Effector memory CD8-positive, alpha-beta T cell (primary cell): ENCODE results near the gene NR2F6.
A peak's percentile ranks its signal among the peaks of the same experiment; 100 is the strongest.

Experiments
- ATAC-seq: fragments of 150-1000 bp; cut with Tn5 transposase; replicated peaks from 2 replicates; pipeline ENCODE4 v1.10.0; 2021; ENCODE audit warnings: mild to moderate bottlenecking, moderate library complexity
- DNase-seq, 3 experiments: peaks; one replicate each; pipeline ENCODE4 v3.0.0; 2021
- H3K27ac Mint-ChIP-seq, 2 donors: one replicate each; pipeline ENCODE4 v1.8.0; 2022; ENCODE audit warnings: mild to moderate bottlenecking in 2 of 2, mixed read lengths in 2 of 2, moderate library complexity in 2 of 2
- H3K27me3 Mint-ChIP-seq, 2 donors: one replicate each; pipeline ENCODE4 v1.8.0; 2022; ENCODE audit warnings: mixed read lengths in 2 of 2
- H3K36me3 Mint-ChIP-seq: one replicate; pipeline ENCODE4 v1.8.0; 2022; ENCODE audit warnings: mild to moderate bottlenecking, moderate library complexity, mixed read lengths; ENCODE audit not compliant: insufficient read depth
- H3K4me1 Mint-ChIP-seq, 2 donors: one replicate each; pipeline ENCODE4 v1.8.0; 2022; ENCODE audit warnings: low read depth in 2 of 2, mixed read lengths in 2 of 2
- H3K4me3 Mint-ChIP-seq, 2 donors: one replicate each; pipeline ENCODE4 v1.8.0; 2022; ENCODE audit warnings: mild to moderate bottlenecking in 2 of 2, mixed read lengths in 2 of 2, moderate library complexity in 2 of 2
- H3K9me3 Mint-ChIP-seq, 2 donors: one replicate each; pipeline ENCODE4 v1.8.0; 2022; ENCODE audit warnings: mixed read lengths in 2 of 2
- total RNA-seq, 9 experiments: gene quantifications; one replicate each; lab custom pipeline; 2026; lab: John Stamatoyannopoulos, UW

Gene NR2F6
- total RNA-seq, result 0 to 10.1 (median 3.6) reads per million in 9 experiments

- peaks cover 0 to 8% of the 10 kb centered on the region in 2 donors for H3K27me3 Mint-ChIP-seq
- peak within 1 kb of the TSS; percentile 90 to 91 for H3K4me3 Mint-ChIP-seq
- no peaks in the 10 kb centered on the region for H3K9me3 Mint-ChIP-seq
- H3K27ac Mint-ChIP-seq, result peak within 1 kb of the TSS; percentile 65 to 81
- DNase-seq (no peak), ATAC-seq (no peak)
- H3K36me3 Mint-ChIP-seq, result peaks cover 11% of the 10 kb centered on the region
- H3K4me1 Mint-ChIP-seq, result peaks cover 12 to 13% of the 10 kb centered on the region in 2 donors
Measured at GRCh38 chr19:17245535-17245984, at the start of gene NR2F6. TSS of gene NR2F6 (minus strand) at chr19:17245919. CDS start at chr19:17245220, 699 bp downstream.

- no peak overlapping the region for H3K4me3 Mint-ChIP-seq
- H3K4me1 Mint-ChIP-seq, result peaks cover 5 to 6% of the 10 kb centered on the region in 2 donors
- no peaks in the 10 kb centered on the region for H3K36me3 Mint-ChIP-seq
- peak; percentile 36 to 44 (median 41) for DNase-seq
- no peaks in the 10 kb centered on the region for H3K27me3 Mint-ChIP-seq
- ATAC-seq, result no peak
- no peaks in the 10 kb centered on the region for H3K9me3 Mint-ChIP-seq
- no peak overlapping the region for H3K27ac Mint-ChIP-seq
Measured at GRCh38 chr19:17294051-17294891, 48.6 kb upstream of the NR2F6 start.

- Mint-ChIP-seq H3K4me3 (no peak overlapping the region), H3K4me1 (peaks cover 5 to 6% of the 10 kb centered on the region in 2 donors), H3K36me3 (no peaks in the 10 kb centered on the region), H3K27ac (no peak overlapping the region), H3K9me3 (no peaks in the 10 kb centered on the region), H3K27me3 (no peaks in the 10 kb centered on the region)
- DNase-seq (no peak), ATAC-seq (no peak)
Measured at GRCh38 chr19:17293605-17294004, 47.9 kb upstream of the NR2F6 start.

- H3K36me3 Mint-ChIP-seq, result no peaks in the 10 kb centered on the region
- H3K9me3 Mint-ChIP-seq, result no peaks in the 10 kb centered on the region
- peak; percentile 78 to 85 (median 79) for DNase-seq
- H3K27me3 Mint-ChIP-seq, result no peaks in the 10 kb centered on the region
- H3K27ac Mint-ChIP-seq, result peak overlapping the region in 1 of 2 donors; percentile 75
- H3K4me3 Mint-ChIP-seq, result peak overlapping the region; percentile 87 to 93
- peaks cover 5 to 6% of the 10 kb centered on the region in 2 donors for H3K4me1 Mint-ChIP-seq
- ATAC-seq, result peak; percentile 95
Measured at GRCh38 chr19:17292301-17293074, 46.8 kb upstream of the NR2F6 start.

- Mint-ChIP-seq H3K9me3 (no peaks in the 10 kb centered on the region), H3K4me3 (no peak overlapping the region), H3K4me1 (peaks cover 5 to 6% of the 10 kb centered on the region in 2 donors), H3K36me3 (no peaks in the 10 kb centered on the region), H3K27ac (no peak overlapping the region), H3K27me3 (no peaks in the 10 kb centered on the region)
- ATAC-seq (no peak), DNase-seq (no peak)
Measured at GRCh38 chr19:17289489-17289888, 43.8 kb upstream of the NR2F6 start.

GRCh38 chr19:17286752-17287151, 41.0 kb upstream of the NR2F6 start:
- ATAC-seq, result no peak
- no peaks in the 10 kb centered on the region for H3K9me3 Mint-ChIP-seq
- H3K36me3 Mint-ChIP-seq, result no peaks in the 10 kb centered on the region
- H3K27me3 Mint-ChIP-seq, result peaks cover 0 to 4% of the 10 kb centered on the region in 2 donors
- DNase-seq, result no peak
- H3K4me3 Mint-ChIP-seq, result no peak overlapping the region
- no peak overlapping the region for H3K27ac Mint-ChIP-seq
- H3K4me1 Mint-ChIP-seq, result peaks cover 8 to 9% of the 10 kb centered on the region in 2 donors

- Mint-ChIP-seq H3K4me3 (no peak overlapping the region), H3K36me3 (peaks cover 2% of the 10 kb centered on the region)
- no peak for ATAC-seq
Measured at GRCh38 chr19:17286263-17286662, 40.5 kb upstream of the NR2F6 start.

GRCh38 chr19:17285415-17286135, 39.9 kb upstream of the NR2F6 start:
- no peaks in the 10 kb centered on the region for H3K9me3 Mint-ChIP-seq
- no peak overlapping the region for H3K27ac Mint-ChIP-seq
- DNase-seq, result no peak
- peaks cover 0 to 4% of the 10 kb centered on the region in 2 donors for H3K27me3 Mint-ChIP-seq
- peaks cover 3% of the 10 kb centered on the region for H3K36me3 Mint-ChIP-seq
- H3K4me3 Mint-ChIP-seq, result no peak overlapping the region
- peaks cover 9 to 11% of the 10 kb centered on the region in 2 donors for H3K4me1 Mint-ChIP-seq
- no peak for ATAC-seq

More at GRCh38 chr19:17286263-17286662, 40.5 kb upstream of the NR2F6 start:
- Mint-ChIP-seq H3K27ac (no peak overlapping the region), H3K9me3 (no peaks in the 10 kb centered on the region), H3K4me1 (peaks cover 9 to 11% of the 10 kb centered on the region in 2 donors), H3K27me3 (peaks cover 0 to 4% of the 10 kb centered on the region in 2 donors)
- no peak for DNase-seq

- H3K4me3 Mint-ChIP-seq, result peak overlapping the region; percentile 25 to 83
- ATAC-seq (no peak), DNase-seq (no peak)
- H3K9me3 Mint-ChIP-seq, result no peaks in the 10 kb centered on the region
- H3K27me3 Mint-ChIP-seq, result peaks cover 0 to 4% of the 10 kb centered on the region in 2 donors
- H3K27ac Mint-ChIP-seq, result peak overlapping the region in 1 of 2 donors; percentile 60
- H3K36me3 Mint-ChIP-seq, result peaks cover 6% of the 10 kb centered on the region
- H3K4me1 Mint-ChIP-seq, result peaks cover 9 to 11% of the 10 kb centered on the region in 2 donors
Measured at GRCh38 chr19:17283504-17283996, 37.8 kb upstream of the NR2F6 start.

GRCh38 chr19:17282488-17283125, 36.9 kb upstream of the NR2F6 start:
- Mint-ChIP-seq H3K27me3 (peaks cover 0 to 4% of the 10 kb centered on the region in 2 donors), H3K4me3 (peak overlapping the region; percentile 78 to 83), H3K36me3 (peaks cover 6% of the 10 kb centered on the region), H3K4me1 (peaks cover 9 to 11% of the 10 kb centered on the region in 2 donors), H3K9me3 (no peaks in the 10 kb centered on the region), H3K27ac (no peak overlapping the region)
- DNase-seq, result peak; percentile 68 to 73 (median 71)
- peak; percentile 92 for ATAC-seq

GRCh38 chr19:17281391-17282304, 35.9 kb upstream of the NR2F6 start, which contains the start of gene ANKLE1:
TSS of gene ANKLE1 (plus strand) at chr19:17281901. CDS start at chr19:17281921, 20 bp downstream.
- H3K9me3 Mint-ChIP-seq, result no peaks in the 10 kb centered on the region
- H3K4me3 Mint-ChIP-seq, result peak within 1 kb of the TSS; percentile 78 to 83
- H3K36me3 Mint-ChIP-seq, result peaks cover 14% of the 10 kb centered on the region
- H3K27ac Mint-ChIP-seq, result no peak within 1 kb of the TSS
- peaks cover 9 to 11% of the 10 kb centered on the region in 2 donors for H3K4me1 Mint-ChIP-seq
- DNase-seq (peak in 1 of 3 experiments; percentile 33), ATAC-seq (peak; percentile 45)
- H3K27me3 Mint-ChIP-seq, result peaks cover 0 to 4% of the 10 kb centered on the region in 2 donors
